22Rv1 (cell line): ENCODE measurements around the gene RAI2.

Source experiments
- CTCF ChIP-seq: fragments of 450-650 bp; IDR thresholded peaks from 2 replicates; pipeline ENCODE4 v1.5.1; 2017; ENCODE audit warnings: mild to moderate bottlenecking
- ZFX ChIP-seq: fragments of 450-650 bp; IDR thresholded peaks from 2 replicates; pipeline ENCODE4 v1.6.1; 2017; ENCODE audit warnings: antibody characterized with exemption, borderline replicate concordance

- no peak for TF ChIP-seq CTCF
- no peak for TF ChIP-seq ZFX
Measured at GRCh38 chrX:17767734-17768133, 93.4 kb downstream of the RAI2 start.
